HuH-7.5 (cell line): ENCODE data around the gene HLF.

Source experiments
- DNase-seq: peaks from one replicate; pipeline ENCODE4 v3.0.0; 2011; ENCODE audit warnings: low spot score

Gene HLF

DNA sequence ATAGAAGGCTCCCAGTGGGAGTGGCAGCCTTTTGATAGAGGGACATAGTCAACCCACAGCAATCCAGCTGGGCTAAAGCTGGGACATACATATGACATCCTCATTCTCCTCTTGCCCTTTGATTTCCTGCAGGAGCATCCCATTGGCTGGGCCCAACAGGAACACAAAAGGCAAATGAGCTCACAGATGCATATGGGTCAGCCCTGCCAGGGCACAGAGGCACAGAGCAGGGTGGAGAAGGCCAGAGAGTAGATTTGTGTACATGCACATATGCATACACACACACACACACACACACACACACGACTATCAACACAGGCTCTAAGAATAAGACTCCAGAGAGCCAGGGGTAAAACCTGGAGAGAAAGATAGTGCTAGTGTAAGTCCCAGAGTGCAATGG is 98.3 kb downstream of the HLF start:
- no peak for DNase-seq

DNA sequence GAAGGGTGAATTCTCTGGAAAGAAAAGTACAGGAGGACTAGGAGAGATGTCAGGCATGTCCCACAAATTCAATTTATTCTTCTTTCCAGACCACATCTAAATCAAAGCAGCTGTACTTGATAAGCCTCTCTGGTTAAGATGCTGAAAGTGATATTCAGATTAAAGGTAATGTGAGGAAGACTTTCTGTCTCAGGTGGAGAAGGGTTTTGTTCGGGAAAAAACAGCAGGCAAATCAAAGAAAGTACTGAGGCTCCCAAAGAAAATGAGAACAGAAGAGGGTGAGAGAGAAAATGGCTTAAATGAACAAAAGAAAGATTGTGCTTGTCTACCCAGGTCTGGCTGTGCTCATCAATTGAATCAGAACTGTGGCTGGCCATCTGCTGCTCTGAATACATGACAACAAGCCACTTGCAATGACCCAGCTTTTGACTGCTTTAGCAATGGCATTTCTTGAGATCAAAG is 101.3 kb downstream of the HLF start:
- DNase-seq: no peak

DNA sequence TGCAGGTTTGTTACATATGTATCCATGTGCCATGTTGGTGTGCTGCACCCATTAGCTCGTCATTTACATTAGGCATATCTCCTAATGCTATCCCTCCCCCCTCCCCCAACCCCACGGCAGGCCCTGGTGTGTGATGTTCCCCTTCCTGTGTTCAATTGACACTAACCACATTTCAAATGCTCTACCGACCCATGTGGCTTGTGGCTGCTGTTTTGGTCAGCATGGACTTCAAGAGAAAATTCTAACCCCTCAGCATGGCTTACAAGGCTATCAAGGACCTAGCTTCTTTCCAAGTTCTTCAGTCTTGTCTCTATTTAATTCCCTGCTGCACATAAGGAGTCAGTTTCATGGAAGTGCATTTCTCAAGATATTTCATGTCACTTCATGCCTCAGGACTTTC is 103.9 kb downstream of the HLF start:
- no peak for DNase-seq
